ENCODE measurements around the gene HGS. TPM values are rescaled to one million over a fixed set of nuclear protein-coding genes. Genes with fewer than 3 reads are reported as not detected.

HGS gene
- total and polyA plus RNA-seq, 2 of the 13 experiments (the other 11 are each of a cell fraction or from before 2014, with no cell fraction given) = 73.3 to 78.1 TPM

- no peak for TF ChIP-seq CSRNP2 (CRISPR knock-in tag; conservative IDR thresholded peaks at IDR 0.05; ENCODE audit: low read depth)
- TF ChIP-seq ZBTB7B (CRISPR knock-in tag; IDR thresholded peaks at IDR 0.05) = 0 out of 2 replicates have a peak, but pooled peaks have one; percentile 14
- TF ChIP-seq ZNF777 (CRISPR knock-in tag; IDR thresholded peaks at IDR 0.05) = 0 out of 2 replicates have a peak, but pooled peaks have one; percentile 18
- no peak for TF ChIP-seq CAMTA2 (CRISPR knock-in tag; IDR thresholded peaks at IDR 0.05; ENCODE audit: borderline replicate concordance)
- TF ChIP-seq RXRA (CRISPR knock-in tag; IDR thresholded peaks at IDR 0.05) = no peak
- TF ChIP-seq CREBL2 (CRISPR knock-in tag; IDR thresholded peaks at IDR 0.05; ENCODE audit: borderline replicate concordance) = no peak
- peak; percentile 73 for TF ChIP-seq IRF2 (CRISPR knock-in tag; IDR thresholded peaks at IDR 0.05)
- TF ChIP-seq ZNF121 (CRISPR knock-in tag; IDR thresholded peaks at IDR 0.05) = no peak
- TF ChIP-seq BCL6 (CRISPR knock-in tag; IDR thresholded peaks at IDR 0.05) = 0 out of 2 replicates have a peak, but pooled peaks have one; percentile 4
- no peak for TF ChIP-seq ZNF143 (CRISPR knock-in tag; IDR thresholded peaks at IDR 0.05)
- 0 out of 2 replicates have a peak, but pooled peaks have one; percentile 55 for TF ChIP-seq ZFP36L1 (CRISPR knock-in tag; IDR thresholded peaks at IDR 0.05)
- TF ChIP-seq, protein P1, sequence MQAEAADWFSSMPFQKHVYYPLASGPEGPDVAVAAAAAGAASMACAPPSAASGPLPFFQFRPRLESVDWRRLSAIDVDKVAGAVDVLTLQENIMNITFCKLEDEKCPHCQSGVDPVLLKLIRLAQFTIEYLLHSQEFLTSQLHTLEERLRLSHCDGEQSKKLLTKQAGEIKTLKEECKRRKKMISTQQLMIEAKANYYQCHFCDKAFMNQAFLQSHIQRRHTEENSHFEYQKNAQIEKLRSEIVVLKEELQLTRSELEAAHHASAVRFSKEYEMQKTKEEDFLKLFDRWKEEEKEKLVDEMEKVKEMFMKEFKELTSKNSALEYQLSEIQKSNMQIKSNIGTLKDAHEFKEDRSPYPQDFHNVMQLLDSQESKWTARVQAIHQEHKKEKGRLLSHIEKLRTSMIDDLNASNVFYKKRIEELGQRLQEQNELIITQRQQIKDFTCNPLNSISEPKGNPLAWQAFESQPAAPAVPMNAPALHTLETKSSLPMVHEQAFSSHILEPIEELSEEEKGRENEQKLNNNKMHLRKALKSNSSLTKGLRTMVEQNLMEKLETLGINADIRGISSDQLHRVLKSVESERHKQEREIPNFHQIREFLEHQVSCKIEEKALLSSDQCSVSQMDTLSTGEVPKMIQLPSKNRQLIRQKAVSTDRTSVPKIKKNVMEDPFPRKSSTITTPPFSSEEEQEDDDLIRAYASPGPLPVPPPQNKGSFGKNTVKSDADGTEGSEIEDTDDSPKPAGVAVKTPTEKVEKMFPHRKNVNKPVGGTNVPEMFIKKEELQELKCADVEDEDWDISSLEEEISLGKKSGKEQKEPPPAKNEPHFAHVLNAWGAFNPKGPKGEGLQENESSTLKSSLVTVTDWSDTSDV (CRISPR knock-in tag; IDR thresholded peaks at IDR 0.05) = 0 out of 2 replicates have a peak, but pooled peaks have one; percentile 22
- TF ChIP-seq ZNF407 (CRISPR knock-in tag; IDR thresholded peaks at IDR 0.05; ENCODE audit: not compliant biosample characterization) = no peak
- TF ChIP-seq, protein P2, sequence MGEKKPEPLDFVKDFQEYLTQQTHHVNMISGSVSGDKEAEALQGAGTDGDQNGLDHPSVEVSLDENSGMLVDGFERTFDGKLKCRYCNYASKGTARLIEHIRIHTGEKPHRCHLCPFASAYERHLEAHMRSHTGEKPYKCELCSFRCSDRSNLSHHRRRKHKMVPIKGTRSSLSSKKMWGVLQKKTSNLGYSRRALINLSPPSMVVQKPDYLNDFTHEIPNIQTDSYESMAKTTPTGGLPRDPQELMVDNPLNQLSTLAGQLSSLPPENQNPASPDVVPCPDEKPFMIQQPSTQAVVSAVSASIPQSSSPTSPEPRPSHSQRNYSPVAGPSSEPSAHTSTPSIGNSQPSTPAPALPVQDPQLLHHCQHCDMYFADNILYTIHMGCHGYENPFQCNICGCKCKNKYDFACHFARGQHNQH (CRISPR knock-in tag; IDR thresholded peaks at IDR 0.05) = 0 out of 2 replicates have a peak, but pooled peaks have one; percentile 29
- TF ChIP-seq HDAC1 (CRISPR knock-in tag; IDR thresholded peaks at IDR 0.05) = no peak
- TF ChIP-seq FOXA1 (IDR thresholded peaks at IDR 0.05) = no peak
- TF ChIP-seq FOXA1 (CRISPR knock-in tag; IDR thresholded peaks at IDR 0.05) = no peak
These were observed 47.8 kb upstream of the HGS start (continued) for GRCh38 chr17:81635973-81636504.
